ENCODE measurements around the gene RNF31.

GRCh38 chr14:24157331-24157730, 10.0 kb downstream of the RNF31 start:
- TF ChIP-seq CTCF (IDR thresholded peaks at IDR 0.05) (no peak), POLR2A (IDR thresholded peaks at IDR 0.05) (no peak)

Data from esophagus squamous epithelium (tissue), 4 donors.